Vagina (tissue), 2 donors: ENCODE measurements around the gene VPS33A.

ENCODE experiments used
- CTCF ChIP-seq, 3 experiments: fragments of 450-650 bp in 2 of 3; fragments of 200-600 bp in 1 of 3; sonication (generic) in 1 of 3; IDR thresholded peaks; one replicate each; pipeline ENCODE4 v1.5.1; 2017 to 2019; ENCODE audit warnings: antibody characterized with exemption in 3 of 3, mild to moderate bottlenecking in 2 of 3, moderate library complexity in 2 of 3
- POLR2A ChIP-seq, 2 donors: fragments of 450-650 bp; IDR thresholded peaks; one replicate each; pipeline ENCODE4 v1.6.1; 2017; ENCODE audit warnings: antibody characterized with exemption in 2 of 2, mild to moderate bottlenecking in 2 of 2, moderate library complexity in 2 of 2

- TF ChIP-seq CTCF (IDR thresholded peaks at IDR 0.05) = no peak
- TF ChIP-seq POLR2A (IDR thresholded peaks at IDR 0.05) = no peak
These were observed 61.9 kb downstream of the VPS33A start for GRCh38 chr12:122204167-122205052.
